IPS DF 19.7 (cell line): Measurements from ENCODE around the gene PLEKHM1.
"Not testable (repeated sequence)": the region's sequence is repeated elsewhere in the genome, so short reads cannot be mapped to it uniquely, and the experiment has no call there.

Source experiments
- DNase-seq: peaks from one replicate; pipeline ENCODE4 v3.0.0-alpha.2; 2013; ENCODE audit warnings: low read depth, low spot score

PLEKHM1 gene

GRCh38 chr17:45461524-45462327 lies 28.8 kb downstream of the PLEKHM1 start:
- not testable (repeated sequence) for DNase-seq

DNA sequence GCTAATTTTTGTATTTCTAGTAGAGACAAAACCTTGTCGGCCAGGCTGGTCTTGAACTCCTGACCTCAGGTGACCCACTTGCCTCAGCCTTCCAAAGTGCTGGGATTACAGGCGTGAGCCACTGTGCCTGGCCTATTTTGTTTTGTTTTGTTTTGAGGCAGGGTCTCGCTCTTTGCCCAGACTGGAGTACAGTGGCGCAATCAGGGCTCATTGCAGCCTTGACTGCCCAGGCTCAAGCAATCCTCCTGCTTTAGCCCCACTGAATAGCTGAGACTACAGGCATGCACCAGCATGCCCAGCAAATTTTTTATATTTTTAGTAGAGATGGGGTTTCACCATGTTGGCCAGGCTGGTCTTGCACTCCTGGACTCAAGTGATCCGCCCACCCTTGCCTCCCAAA lies 30.1 kb downstream of the PLEKHM1 start:
- DNase-seq = not testable (repeated sequence)

DNA sequence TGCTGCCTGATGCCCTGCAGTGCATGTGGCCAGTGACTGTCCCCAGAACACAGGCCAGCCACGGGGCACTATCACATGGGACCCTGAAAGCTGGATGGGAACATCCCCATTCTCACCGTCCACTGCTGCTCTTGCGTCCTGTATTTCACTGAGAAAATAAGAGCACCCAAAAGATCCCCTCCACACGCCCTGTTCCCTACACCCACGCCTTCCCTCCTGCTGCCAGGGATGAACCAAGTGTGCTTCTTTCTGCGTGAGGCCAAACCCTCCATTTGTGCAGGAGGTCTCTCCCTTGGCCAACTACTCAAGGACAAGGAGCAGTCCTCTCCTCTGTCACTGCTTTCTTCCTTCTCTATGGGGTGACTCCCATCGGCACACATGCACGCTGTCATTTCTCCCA lies 36.2 kb downstream of the PLEKHM1 start:
- not testable (repeated sequence) for DNase-seq

- DNase-seq = not testable (repeated sequence)
Observed at GRCh38 chr17:45453731-45454130, 36.8 kb downstream of the PLEKHM1 start.

GRCh38 chr17:45453225-45453534 lies 37.3 kb downstream of the PLEKHM1 start:
- DNase-seq = not testable (repeated sequence)

DNA sequence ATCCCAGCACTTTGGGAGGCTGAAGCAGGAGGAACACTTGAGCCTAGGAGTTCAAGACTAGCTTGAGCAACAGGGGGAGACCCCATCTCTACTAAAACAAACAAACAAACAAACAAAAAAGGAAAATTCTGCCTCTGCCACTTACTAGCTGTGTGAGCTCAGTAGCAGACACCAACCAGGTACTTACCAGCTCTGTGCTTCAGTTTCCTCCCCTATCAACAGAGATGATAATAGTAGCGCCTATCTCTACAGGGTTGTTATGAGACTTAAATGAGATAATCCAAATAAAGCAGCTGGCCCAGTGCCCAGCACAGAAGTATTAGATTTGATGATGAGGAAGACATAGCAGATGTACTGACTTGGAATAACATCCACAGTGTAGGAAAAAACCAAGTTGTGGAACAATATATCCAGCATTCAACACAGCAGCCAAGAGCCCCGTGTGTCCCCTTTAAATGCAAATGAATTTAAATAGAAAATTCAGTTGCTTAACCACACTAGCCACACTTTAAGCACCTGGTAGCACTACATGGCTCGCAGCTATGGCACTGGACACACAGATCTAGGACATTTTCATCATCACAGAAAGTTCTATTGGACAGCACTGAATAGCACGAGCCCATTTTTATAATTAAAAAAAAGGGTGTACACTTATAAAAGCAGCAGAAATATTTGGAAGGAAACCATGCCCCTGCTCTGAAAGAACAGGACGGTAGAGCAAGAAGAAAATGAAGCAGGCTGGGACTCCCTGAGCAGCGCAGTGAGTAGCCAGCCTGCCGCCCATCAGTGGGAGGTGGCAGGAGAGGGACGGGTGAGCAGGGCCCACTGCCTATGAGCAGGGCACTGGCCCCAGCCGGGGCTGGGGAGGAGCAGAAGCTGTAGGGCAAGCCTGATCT lies 37.9 kb downstream of the PLEKHM1 start:
- DNase-seq = not testable (repeated sequence)

GRCh38 chr17:45451660-45452059 lies 38.9 kb downstream of the PLEKHM1 start:
- not testable (repeated sequence) for DNase-seq

- no peak for DNase-seq
Observed at GRCh38 chr17:45451131-45451530, 39.4 kb downstream of the PLEKHM1 start.

DNA sequence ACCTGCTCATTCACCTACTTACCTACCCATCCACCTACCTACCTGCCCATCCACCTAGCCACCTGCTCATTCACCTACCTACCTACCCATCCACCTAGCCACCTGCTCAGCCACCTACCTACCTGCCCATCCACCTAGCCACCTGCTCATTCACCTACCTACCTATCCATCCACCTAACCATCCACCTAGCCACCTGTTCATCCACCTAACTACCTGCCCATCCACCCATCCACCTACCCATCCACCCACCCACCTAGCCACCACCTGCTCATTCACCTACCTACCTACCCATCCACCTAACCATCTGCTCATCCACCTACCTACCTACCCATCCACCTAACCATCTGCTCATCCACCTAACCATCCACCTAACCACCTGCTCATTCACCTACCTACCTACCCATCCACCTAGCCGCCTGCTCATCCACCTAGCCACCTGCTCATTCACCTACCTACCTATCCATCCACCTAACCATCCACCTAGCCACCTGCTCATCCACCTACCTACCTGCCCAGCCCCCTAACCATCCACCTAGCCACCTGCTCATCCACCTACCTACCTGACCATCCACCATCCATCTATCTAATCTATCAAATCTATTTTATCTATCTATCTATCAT lies 40.7 kb downstream of the PLEKHM1 start:
- DNase-seq = not testable (repeated sequence)

DNA sequence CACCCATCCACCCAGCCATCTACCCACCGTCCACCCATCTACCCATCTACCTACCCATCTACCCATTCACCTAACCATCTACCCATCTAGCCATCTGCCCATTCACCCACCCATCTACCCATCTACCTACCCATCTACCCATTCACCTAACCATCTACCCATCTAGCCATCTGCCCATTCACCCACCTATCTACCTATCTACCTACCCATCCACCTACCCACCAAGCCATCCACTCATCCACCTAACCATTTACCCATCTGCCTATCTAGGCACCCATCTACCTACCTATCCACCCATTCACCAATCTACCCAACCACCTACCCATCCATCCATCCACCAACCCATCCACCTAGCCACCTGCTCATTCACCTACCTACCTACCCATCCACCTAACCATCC lies 41.3 kb downstream of the PLEKHM1 start:
- not testable (repeated sequence) for DNase-seq

- DNase-seq = not testable (repeated sequence)
Observed at GRCh38 chr17:45448483-45448882, 42.0 kb downstream of the PLEKHM1 start.

DNA sequence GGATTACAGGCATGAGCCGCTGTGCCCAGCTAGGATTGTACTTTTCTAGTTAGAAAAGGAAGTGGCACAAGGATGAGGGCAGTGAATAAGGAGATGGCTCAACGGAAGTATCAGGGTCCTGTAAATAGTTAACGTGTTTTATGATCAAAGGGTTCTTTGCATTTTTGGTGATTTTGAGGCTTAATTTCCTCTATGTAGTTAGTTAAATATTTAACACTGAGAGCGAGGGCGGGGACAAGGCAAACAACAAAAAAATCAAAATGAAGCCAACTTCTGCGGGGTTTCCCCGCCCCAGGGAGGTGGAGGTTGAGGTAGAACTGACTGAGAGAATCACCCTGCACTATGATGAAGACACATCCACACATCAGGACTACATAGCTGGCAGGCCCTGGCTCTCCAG lies 42.5 kb downstream of the PLEKHM1 start:
- DNase-seq = not testable (repeated sequence)

DNA sequence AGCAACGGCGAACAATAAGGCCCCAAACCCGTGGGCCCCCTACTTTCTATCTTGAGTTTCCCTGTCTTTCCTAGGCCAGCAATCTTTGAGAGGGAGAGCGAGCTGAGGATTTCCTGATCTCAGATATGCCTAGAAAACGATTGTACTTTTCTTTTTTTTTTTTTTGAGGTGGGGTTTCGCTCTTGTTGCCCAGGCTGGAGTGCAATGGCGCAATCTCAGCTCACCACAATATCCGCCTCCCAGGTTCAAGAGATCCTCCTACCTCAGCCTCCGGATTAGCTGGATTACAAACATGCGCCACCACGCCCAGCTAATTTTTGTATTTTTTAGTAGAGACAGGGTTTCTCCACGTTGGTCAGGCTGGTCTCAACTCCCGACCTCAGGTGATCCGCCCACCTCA lies 42.9 kb downstream of the PLEKHM1 start:
- not testable (repeated sequence) for DNase-seq

DNA sequence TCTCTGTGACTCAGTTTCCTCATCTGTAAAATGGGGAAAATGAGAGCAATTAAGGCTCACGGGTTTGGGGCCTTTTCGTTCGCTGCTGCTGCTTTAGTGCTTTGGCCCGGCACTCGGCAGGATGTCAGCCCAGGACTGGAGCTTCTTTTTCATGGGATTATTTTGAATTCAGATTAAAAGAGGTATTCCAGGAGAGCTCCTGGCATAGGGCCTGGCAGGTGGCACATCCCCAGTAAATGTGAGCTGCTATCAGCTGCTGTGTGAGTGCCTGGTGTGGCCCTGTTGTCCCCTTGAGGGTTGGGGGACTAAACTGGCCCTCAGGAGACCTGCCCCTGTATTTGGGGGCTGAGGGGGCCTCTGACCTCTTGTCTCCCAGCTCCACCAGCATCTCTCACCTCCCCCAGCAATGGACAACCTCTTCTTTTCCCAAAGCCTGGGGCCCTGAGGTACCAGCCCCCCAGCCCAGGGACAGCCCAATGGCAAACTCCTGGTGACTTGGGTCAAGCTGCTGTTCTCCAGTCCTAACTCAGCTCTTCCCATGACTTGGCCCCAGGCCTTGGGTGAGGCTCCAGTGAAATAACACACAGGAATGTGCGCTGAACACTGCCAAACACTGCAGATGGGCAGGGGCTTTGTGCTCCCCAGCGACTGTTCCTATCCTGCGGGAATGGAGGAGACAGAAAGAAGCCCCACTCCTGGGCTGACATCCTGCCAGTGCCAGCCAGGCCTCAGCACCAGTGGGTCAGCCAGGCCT lies 43.5 kb downstream of the PLEKHM1 start:
- not testable (repeated sequence) for DNase-seq

GRCh38 chr17:45445901-45446743 lies 44.4 kb downstream of the PLEKHM1 start:
- DNase-seq = not testable (repeated sequence)

DNA sequence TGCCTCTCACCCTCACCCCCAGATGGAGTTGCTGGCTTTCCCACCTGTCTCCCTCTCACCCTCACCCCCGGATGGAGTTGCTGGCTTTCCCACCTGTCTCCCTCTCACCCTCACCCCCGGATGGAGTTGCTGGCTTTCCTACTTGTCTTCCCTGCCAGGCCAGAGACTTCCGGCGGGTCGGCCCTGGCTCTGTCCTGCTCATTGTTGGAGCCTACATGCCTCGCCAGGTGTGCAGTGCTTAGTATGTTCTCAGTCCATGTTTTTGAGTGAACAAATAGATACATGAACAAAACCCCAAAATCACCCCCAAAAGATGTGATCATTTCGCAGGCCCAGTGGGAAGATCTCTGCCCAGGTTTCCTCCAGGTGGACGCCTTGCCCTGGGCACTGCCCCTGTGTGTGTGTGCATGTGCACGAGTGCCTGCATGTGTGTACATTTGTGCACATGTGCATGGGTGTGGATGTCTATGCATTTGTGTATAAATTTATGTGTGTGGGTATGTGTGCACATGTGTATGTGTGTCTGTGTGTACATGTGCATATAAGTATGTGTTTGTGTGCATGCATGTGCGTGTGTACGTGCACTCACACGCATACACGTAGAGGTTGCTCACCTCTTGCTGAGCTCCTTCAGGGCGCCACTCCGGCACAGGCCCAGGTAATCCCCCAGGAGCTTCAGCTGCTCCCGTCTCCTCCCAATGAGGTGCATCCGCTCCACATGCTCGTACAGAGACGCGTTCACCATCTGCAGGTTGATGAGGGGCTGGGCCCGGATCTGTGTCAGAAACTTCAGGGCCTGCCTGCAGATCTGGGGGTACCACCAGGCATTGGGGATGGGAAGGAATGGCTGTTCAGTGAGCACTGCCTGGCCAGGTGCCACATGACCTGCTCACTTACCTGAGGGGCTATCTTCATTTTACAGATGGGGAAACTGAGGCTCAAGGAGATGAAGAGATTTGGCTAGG lies 45.4 kb downstream of the PLEKHM1 start:
- DNase-seq = not testable (repeated sequence)

DNA sequence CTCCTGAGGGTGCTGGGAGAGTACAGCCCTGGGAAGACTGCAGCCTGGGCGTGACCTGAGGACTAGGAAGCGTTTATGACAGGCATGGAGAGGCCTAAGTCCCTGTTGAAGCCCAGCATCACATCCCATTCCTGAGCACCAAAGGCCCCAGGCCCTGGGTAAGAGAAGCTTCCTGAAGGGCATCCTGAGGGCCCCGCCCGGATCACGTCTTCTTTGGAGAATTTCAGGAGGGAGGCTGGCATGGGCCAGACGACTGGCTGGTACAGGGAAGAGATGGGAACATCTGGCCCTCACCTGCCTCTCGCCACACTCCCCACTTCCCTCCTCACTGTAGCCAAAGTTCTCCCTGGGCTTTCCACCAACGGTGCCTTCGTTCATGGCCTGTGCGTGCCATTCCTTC lies 46.2 kb downstream of the PLEKHM1 start:
- DNase-seq = not testable (repeated sequence)

GRCh38 chr17:45443371-45444260 lies 46.9 kb downstream of the PLEKHM1 start:
- not testable (repeated sequence) for DNase-seq
